K562 (cell line): ENCODE measurements around the gene MYO3B. TPM values are rescaled to one million over a fixed set of nuclear protein-coding genes. Genes with fewer than 3 reads are reported as not detected.

ENCODE experiments used
- MLLT1 ChIP-seq, 2 experiments: fragments of 450-650 bp; IDR thresholded peaks; 2 replicates each; pipeline ENCODE4 v1.6.1; 2016
- SMARCE1 ChIP-seq: fragments of 450-650 bp; IDR thresholded peaks from 2 replicates; pipeline ENCODE4 v1.7.1; 2016; ENCODE audit warnings: mild to moderate bottlenecking
- TAL1 ChIP-seq: fragments of 450-650 bp; IDR thresholded peaks from 2 replicates; pipeline ENCODE4 v1.6.1; 2016; ENCODE audit warnings: mild to moderate bottlenecking
- polyA plus RNA-seq, 8 experiments: library from polyadenylated mRNA; depleted of rRNA in 4 of 8; stranded (reverse) in 5 of 8; unstranded in 3 of 8; fragments of >200 nt; fragmentation: Nextera tagmentation in 2 of 8; fragmentation: Illumina TruSeq in 1 of 8; extraction: Ambion mirVana in 2 of 8; extraction: Trizol in 1 of 8; gene quantifications; 2 replicates each; pipeline versions ENCODE4 v1.2.1 to v1.2.3, GENCODE V29; 2011 to 2014; ENCODE audit warnings: inconsistent platforms in 1 of 8, missing spikeins in 1 of 8
- total RNA-seq, 7 experiments: library from RNA; depleted of rRNA in 6 of 7; stranded (reverse); fragments of >200 nt in 6 of 7; fragmentation: Illumina TruSeq in 2 of 7; extraction: Trizol in 2 of 7; gene quantifications; 2 replicates each; pipeline versions ENCODE4 v1.2.1 to v1.2.3, GENCODE V29; 2011 to 2021; ENCODE audit warnings: low replicate concordance in 1 of 7
- TF ChIP-seq, protein P1 (sequence below), 2 experiments: fragments of 450-650 bp; IDR thresholded peaks; 2 replicates each; pipeline ENCODE4 v1.6.1; 2016; ENCODE audit warnings: mild to moderate bottlenecking in 2 of 2, borderline replicate concordance in 1 of 2, low read depth in 1 of 2, moderate library complexity in 1 of 2

Gene MYO3B
- total and polyA plus RNA-seq, 9 of the 15 experiments (the other 6 are each of a cell fraction or from before 2014, with no cell fraction given), result 2.7 to 6.5 (median 3.6) TPM

GRCh38 chr2:170206246-170206645 lies 28.3 kb downstream of the MYO3B start (continued):
- TF ChIP-seq MLLT1 (IDR thresholded peaks at IDR 0.05) (no peak), TAL1 (no peak), SMARCE1 (no peak)
- TF ChIP-seq, protein P1, sequence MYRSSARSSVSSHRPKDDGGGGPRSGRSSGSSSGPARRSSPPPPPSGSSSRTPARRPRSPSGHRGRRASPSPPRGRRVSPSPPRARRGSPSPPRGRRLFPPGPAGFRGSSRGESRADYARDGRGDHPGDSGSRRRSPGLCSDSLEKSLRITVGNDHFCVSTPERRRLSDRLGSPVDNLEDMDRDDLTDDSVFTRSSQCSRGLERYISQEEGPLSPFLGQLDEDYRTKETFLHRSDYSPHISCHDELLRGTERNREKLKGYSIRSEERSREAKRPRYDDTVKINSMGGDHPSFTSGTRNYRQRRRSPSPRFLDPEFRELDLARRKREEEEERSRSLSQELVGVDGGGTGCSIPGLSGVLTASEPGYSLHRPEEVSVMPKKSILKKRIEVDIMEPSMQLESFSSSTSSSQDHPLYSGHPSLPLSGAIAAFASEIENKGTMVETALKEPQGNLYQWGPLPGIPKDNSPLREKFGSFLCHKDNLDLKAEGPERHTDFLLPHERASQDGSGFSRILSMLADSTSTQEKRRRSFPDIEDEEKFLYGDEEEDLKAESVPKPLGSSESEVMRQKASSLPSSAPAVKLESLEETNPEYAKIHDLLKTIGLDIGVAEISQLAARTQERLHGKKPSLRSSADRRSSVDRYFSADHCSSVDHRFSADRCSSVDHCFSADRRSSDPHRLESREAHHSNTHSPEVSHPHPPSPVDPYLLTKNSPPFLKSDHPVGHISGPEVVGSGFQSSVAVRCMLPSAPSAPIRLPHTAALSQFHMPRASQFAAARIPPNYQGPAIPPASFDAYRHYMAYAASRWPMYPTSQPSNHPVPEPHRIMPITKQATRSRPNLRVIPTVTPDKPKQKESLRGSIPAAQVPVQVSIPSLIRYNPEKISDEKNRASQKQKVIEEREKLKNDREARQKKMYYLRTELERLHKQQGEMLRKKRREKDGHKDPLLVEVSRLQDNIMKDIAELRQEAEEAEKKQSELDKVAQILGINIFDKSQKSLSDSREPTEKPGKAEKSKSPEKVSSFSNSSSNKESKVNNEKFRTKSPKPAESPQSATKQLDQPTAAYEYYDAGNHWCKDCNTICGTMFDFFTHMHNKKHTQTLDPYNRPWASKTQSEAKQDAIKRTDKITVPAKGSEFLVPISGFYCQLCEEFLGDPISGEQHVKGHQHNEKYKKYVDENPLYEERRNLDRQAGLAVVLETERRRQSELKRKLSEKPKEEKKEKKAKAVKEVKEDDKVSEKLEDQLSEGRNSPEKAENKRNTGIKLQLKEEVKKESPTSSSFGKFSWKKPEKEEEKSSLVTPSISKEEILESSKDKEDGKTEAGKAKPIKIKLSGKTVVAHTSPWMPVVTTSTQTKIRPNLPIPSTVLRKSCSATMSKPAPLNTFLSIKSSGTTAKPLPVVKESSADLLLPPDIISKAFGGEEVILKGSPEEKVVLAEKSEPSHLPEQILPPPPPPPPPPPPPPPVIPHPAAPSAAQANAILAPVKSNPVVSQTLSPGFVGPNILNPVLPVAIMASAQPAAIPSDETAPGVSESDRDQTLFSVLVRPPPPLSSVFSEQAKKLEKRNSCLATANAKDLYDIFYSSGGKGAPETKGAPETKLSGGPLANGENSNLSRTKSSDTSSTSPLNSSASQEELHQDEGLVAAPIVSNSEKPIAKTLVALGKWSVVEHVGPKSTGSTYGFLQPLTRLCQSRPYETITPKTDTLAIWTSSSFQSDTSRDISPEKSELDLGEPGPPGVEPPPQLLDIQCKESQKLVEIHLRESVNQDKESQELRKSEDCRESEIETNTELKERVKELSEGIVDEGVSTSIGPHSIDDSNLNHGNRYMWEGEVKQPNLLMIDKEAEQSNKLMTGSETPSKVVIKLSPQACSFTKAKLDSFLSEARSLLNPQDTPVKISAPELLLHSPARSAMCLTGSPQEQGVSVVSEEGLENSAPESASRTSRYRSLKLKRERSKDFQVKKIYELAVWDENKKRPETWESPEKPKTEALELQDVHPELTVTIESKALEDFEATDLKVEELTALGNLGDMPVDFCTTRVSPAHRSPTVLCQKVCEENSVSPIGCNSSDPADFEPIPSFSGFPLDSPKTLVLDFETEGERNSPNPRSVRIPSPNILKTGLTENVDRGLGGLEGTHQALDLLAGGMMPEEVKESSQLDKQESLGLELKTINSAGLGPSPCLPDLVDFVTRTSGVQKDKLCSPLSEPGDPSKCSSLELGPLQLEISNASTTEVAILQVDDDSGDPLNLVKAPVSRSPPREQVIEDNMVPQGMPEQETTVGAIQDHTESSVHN (IDR thresholded peaks at IDR 0.05; ENCODE audit: borderline replicate concordance in 1 of 2, low read depth in 1 of 2), result no peak
- TF ChIP-seq, all 486 proteins: peak for 7
